NCI-H82 treated with DMSO at 0.1 percent for 48 hours (cell line): ENCODE measurements around the gene ADGRE1.
A peak's percentile ranks its signal among the peaks of the same experiment; 100 is the strongest.
"Not testable (repeated sequence)": the region's sequence is repeated elsewhere in the genome, so short reads cannot be mapped to it uniquely, and the experiment has no call there.

Source experiments
- DNase-seq: peaks from one replicate; lab custom pipeline; 2025; ENCODE audit not compliant: unreplicated experiment; lab: John Stamatoyannopoulos, UW

ADGRE1 gene

DNA sequence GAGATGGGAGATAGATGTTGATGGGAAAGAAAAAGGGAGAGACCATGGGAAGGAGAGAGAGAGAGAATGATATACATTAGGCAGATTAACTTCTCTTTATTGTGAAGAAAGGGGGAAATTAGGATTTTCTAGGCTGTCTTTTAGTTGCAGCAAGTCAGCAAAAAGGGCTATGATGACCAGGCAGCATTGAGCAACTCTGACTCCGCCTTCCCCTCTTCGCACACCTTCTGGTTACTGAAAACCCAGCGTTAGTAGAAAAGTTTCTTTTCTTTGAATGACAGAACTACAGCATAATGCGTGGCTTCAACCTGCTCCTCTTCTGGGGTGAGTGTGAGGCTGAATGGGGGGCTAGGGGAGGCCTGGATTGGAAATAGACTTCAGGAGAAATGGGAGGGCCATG is at the start of gene ADGRE1:
Gene ADGRE1 (plus strand): TSS at position 264 of the 400 bp plus-strand sequence. CDS start 30 bp downstream, at position 294.
- no peak for DNase-seq

- no peak for DNase-seq
Measured at GRCh38 chr19:6838062-6838655, 49.2 kb upstream of the ADGRE1 start.

- DNase-seq = no peak
Measured at GRCh38 chr19:6842871-6843607, 44.3 kb upstream of the ADGRE1 start.

GRCh38 chr19:6847828-6848200 is 39.6 kb upstream of the ADGRE1 start:
- no peak for DNase-seq

DNA sequence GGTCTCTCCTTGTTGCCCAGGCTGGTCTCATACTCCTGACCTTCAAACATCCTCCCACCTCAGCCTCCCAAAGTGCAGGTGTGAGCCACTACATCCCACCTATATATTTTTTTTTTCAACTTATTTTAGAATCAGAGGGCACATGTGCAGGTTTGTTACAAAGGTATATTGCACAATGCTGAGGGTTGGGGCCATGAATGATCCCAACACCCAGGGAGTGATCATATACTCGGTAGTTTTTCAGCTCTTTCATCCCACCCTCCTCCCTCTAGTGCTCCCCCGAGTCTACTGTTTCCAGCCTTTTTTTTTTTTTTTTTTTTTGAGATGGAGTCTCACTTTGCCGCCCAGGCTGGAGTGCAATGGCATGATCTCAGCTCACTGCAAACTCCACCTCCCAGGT is 38.4 kb upstream of the ADGRE1 start:
- no peak for DNase-seq

- DNase-seq = no peak
Measured at GRCh38 chr19:6849876-6850275, 37.5 kb upstream of the ADGRE1 start.

DNA sequence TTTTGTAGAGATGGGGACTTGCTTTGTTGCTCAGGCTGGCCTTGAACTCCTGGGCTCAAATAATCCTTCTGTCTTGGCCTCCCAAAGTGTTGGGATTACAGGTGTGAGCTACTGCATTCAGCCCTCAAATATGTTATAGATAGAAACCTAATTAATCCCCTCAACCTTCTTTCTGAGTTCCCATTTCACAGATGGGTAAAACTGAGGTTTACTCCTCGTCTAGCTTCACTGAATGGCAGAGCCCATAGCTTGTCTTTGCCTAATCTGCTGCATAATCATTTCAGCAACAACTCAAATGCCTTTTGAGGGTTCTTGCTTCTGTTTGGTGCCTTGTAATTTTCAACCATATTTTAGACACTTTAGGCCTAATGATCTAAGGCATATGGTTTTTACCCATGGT is 36.0 kb upstream of the ADGRE1 start:
- DNase-seq = no peak

DNA sequence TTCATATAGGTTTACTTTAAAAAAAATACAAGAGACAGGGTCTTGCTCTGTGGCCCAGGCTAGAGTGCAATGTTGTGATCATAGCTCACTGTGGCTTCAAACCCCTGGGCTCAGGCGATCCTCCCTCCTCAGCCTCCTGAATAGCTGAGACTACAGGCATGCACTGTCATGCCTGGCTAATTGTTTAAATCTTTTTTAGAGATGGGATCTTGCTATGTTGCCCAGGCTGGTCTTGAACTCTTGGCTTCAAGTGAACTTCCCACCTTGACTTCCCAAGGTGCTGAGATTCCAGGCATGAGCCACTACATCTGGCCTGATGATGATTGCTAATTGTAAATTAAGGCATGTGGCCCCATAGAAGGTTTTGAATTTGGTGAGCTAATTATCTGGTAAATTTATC is 35.4 kb upstream of the ADGRE1 start:
- no peak for DNase-seq

DNA sequence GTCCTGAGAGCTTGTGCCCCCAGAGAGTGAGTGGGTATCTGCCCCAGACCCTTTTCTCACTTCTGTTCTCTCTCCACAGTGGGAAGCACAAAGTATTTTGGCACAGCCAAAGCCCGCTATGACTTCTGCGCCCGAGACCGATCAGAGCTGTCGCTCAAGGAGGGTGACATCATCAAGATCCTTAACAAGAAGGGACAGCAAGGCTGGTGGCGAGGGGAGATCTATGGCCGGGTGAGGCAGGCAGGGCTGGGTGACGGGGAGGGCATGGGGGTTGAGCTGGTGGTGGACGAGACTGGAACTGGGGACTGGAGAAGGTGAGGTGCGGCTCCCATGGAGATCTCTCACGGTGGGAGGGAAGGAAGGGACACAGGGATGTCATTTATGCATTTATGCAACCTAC is 33.5 kb upstream of the ADGRE1 start:
- no peak for DNase-seq

- no peak for DNase-seq
Measured at GRCh38 chr19:6854758-6855157, 32.6 kb upstream of the ADGRE1 start.

DNA sequence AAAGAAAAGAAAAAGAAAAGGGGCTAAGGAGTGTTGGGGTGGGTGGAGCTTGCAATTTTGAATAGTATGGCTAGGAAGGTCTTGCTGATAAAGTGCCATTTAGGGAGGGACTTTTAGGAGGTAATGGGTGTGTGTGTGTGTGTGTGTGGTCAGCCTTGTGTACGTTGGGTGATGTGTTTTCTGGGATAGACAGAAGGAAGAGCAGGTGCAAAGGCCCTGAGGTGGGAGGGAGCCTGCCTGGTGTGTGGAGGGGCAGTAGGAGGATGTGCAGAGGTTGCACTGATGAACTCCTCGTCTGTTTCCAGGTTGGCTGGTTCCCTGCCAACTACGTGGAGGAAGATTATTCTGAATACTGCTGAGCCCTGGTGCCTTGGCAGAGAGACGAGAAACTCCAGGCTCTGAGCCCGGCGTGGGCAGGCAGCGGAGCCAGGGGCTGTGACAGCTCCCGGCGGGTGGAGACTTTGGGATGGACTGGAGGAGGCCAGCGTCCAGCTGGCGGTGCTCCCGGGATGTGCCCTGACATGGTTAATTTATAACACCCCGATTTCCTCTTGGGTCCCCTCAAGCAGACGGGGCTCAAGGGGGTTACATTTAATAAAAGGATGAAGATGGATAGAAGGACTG is 30.5 kb upstream of the ADGRE1 start:
- no peak for DNase-seq

DNA sequence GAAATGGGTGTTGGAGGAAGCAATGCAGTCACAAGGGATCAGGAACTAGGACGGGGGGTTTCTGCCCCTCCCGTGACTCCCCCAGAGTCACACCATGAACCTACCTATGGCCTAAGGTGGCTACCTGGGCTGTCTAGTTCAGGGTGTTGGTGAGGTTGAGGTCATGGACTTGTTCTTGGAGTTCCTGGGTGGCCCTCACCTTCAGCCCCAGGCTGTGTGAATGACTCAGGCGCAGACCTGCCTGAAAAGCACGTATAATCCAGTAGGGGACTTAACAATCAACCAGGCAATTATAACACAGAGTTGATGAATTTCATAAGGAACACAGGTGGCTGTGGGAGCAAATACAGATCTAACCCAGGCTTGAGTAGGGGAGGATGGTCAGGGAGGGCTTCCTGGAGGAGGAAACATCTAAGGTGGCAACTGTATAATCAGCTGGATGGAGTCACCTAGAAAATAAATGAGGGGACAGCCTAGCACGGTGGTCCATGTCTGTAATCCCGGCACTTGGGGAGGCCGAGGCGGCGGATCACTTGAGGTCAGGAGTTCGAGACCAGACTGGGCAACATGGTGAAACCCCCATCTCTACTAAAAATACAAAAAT is 25.6 kb upstream of the ADGRE1 start:
- DNase-seq = no peak

DNA sequence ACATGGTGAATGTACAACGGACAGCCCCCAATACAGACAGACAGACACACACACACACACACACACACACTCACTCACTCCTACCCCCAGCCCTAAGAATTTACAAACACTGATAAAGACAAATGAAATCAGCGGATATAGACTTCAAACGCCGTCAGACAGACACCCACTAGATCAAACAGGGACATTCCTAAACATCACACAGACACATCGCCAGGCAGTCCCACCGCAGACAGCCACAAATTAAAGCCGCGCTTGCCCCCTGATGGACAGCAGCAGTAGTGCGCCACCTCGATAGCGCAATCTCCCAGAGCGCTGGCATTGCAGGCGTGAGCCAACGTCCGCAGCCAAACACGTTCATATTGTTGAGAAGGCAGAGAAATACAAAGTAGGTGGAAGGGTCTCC is 24.7 kb upstream of the ADGRE1 start:
- peak; percentile 27 for DNase-seq

DNA sequence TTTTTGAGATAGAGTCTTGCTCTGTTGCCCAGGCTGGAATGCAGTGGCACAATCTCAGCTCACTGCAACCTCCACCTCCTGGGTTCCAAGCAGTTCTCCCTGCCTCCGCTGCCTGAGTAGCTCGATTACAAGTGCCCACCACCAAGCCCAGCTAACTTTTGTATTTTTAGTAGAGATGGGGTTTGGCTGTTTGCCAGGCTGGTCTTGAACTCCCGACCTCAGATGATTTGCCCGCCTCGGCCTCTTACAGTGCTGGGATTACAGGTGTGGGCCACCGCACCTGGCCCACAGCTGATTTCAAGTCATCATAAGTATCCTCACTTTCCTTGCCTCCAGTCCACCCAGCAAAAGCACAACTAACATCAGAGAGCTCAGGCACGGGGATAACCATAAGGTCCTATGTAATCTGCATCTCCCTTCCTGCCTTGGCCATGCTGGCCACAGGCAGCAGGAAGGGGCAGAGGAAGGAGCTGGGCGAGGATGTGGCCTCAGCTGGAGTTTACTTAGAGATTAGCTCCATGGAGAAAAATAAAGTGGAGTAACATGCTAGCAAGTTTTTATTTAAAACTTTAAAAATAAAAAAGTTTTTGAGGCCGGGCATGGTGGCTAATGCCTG is 22.9 kb upstream of the ADGRE1 start:
- DNase-seq = no peak

DNA sequence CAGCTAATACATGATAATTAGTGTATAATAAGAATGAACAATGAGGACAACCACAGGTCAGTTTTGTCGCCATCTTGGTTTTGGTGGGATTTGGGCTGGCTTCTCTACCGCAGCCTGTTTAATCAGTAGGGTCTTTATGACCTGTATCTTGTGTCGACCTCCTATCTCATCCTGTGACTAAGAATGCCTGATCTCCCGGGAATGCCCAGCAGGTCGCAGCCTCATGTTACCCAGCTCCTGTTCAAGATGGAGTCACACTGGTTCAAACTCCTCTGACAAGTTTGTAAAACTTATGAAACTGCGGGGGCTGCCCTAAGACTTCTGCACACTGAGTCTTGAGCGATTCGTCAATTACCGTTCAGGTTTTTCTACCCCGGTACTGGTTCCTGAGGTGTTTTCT is 21.5 kb upstream of the ADGRE1 start:
- DNase-seq = no peak

GRCh38 chr19:6866741-6867151 is 20.6 kb upstream of the ADGRE1 start:
- no peak for DNase-seq

- DNase-seq = no peak
Measured at GRCh38 chr19:6868351-6868750, 19.0 kb upstream of the ADGRE1 start.

- DNase-seq = not testable (repeated sequence)
Measured at GRCh38 chr19:6869151-6869882, 18.1 kb upstream of the ADGRE1 start.

DNA sequence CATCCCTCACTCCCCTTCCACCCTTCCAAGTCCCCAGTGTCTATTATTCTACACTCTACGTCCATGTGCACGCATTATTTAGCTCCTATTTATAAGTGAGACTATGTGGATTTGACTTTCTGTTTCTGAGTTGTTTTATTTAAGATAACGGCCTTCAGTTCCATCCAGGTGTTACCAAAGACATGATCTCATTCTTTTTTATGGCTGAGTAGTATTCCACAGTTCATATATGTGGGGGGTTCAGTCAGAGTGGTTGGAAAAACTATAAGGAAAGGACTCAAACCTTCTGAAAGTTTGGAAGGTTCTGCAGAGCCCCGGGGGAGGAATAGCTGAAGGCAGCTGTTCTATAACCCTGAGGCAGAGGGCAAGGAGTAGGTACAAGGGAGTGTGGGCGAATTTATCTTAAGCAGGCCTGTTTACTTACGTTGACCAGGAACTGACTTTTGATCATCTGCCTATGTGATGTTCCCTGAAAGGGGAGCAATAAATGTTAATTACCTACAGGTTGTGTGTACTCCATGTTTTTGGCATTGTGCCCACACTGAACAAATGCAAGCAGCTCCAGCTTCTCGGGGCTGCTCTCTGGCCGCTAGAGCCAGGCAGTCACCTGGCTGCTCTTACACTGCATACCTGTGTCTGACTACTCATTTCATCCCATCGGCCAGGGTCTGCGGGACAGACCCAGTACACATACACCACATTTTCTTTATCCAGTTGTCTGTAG is 13.5 kb upstream of the ADGRE1 start:
- no peak for DNase-seq

GRCh38 chr19:6875218-6875617 is 12.2 kb upstream of the ADGRE1 start:
- no peak for DNase-seq
